K562 (cell line): ENCODE data around the gene EIF2AK3. TPM values are rescaled to one million over a fixed set of nuclear protein-coding genes. Genes with fewer than 3 reads are reported as not detected.

ENCODE experiments used
- ATAC-seq: fragments of 200-7000 bp; cut with Tn5 transposase; 3 replicates; pipeline ENCODE4 v1.9.1; 2020; ENCODE audit warnings: moderate library complexity
- BruUV-seq: library from RNA; stranded (reverse); fragments of 400-500 nt; replicated peaks from 2 replicates; lab custom pipeline; 2021; lab: Mats Ljungman, UMichigan
- CTCF ChIA-PET: fragments of 300-600 bp; formaldehyde crosslinking; extraction: SDS; loops from one replicate; lab custom pipeline; 2021; ENCODE audit warnings: low intra/inter-chr PET ratio; lab: Yijun Ruan, JAX
- POLR2A ChIA-PET: fragments of 300-600, 350-650 bp; sonication (Branson Sonifier 250); formaldehyde crosslinking; extraction: SDS; loops from one replicate; lab custom pipeline; 2021; ENCODE audit warnings: antibody characterized with exemption, inconsistent platforms; lab: Yijun Ruan, JAX
- DNase-seq, 4 experiments: peaks; one replicate each; pipeline versions ENCODE4 v3.0.0 to v3.0.0-alpha.2; 2011 to 2018; ENCODE audit warnings: low spot score in 3 of 4, mixed read lengths in 3 of 4; ENCODE audit errors: extremely low read depth in 1 of 4
- FAIRE-seq: peaks from 2 replicates; lab custom pipeline; 2011; peaks lifted over from hg19 to GRCh38; lab: Jason Lieb, UNC
- H2AFZ ChIP-seq: 2 replicates; pipeline ENCODE4 v1.6.0; 2011; ENCODE audit warnings: low read depth, low read length, control low read depth, inconsistent platforms
- H3K27ac ChIP-seq: fragments of 200-600 bp; 3 replicates; pipeline ENCODE4 v1.8.0; 2011; ENCODE audit warnings: low read depth, mild to moderate bottlenecking, control low read depth, inconsistent platforms, low read length, moderate library complexity, mixed read lengths; ENCODE audit errors: extremely low read depth
- H3K27me3 ChIP-seq, 2 experiments: fragments of 300-600 bp in 1 of 2; 2 replicates in 1 of 2; 3 replicates in 1 of 2; pipeline versions ENCODE4 v1.6.0 to v1.8.0; 2011; ENCODE audit warnings: inconsistent platforms in 2 of 2, low read length in 2 of 2, mild to moderate bottlenecking in 1 of 2, mixed read lengths in 1 of 2, moderate library complexity in 1 of 2; ENCODE audit not compliant: control insufficient read depth in 2 of 2, insufficient read depth in 2 of 2
- H3K36me3 ChIP-seq: fragments of 300-600 bp; 3 replicates; pipeline ENCODE4 v1.8.0; 2011; ENCODE audit warnings: mild to moderate bottlenecking, low read length, inconsistent platforms; ENCODE audit not compliant: control insufficient read depth, insufficient read depth
- H3K4me1 ChIP-seq, 2 experiments: fragments of 200-600 bp in 1 of 2; replicated peaks in 1 of 2; 2 replicates in 1 of 2; 3 replicates in 1 of 2; pipeline versions ENCODE4 v1.5.1 to v1.8.0; 2011; ENCODE audit warnings: inconsistent platforms in 2 of 2, low read length in 2 of 2, mild to moderate bottlenecking in 1 of 2, mixed read lengths in 1 of 2, moderate library complexity in 1 of 2; ENCODE audit not compliant: control insufficient read depth in 2 of 2, insufficient read depth in 2 of 2
- H3K4me2 ChIP-seq: 2 replicates; pipeline ENCODE4 v1.6.1; 2011; ENCODE audit warnings: low read length, control low read depth, inconsistent platforms, mixed read lengths; ENCODE audit not compliant: insufficient read depth
- H3K4me3 ChIP-seq: fragments of 200-600 bp; sonication (generic), shearing (Covaris generic); 2 replicates; pipeline ENCODE4 v1.5.1; 2016; ENCODE audit warnings: control low read depth, inconsistent platforms
- H3K79me2 ChIP-seq: fragments of 200-600 bp; 3 replicates; pipeline ENCODE4 v1.8.0; 2011; ENCODE audit warnings: low read length, inconsistent platforms; ENCODE audit not compliant: control insufficient read depth, insufficient read depth
- H3K9ac ChIP-seq, 2 experiments: 2 replicates each; pipeline versions ENCODE4 v1.6.0 to v1.6.1; 2011; ENCODE audit warnings: low read depth in 2 of 2, low read length in 2 of 2, control low read depth in 1 of 2, inconsistent platforms in 1 of 2, mild to moderate bottlenecking in 1 of 2, mixed read lengths in 1 of 2; ENCODE audit not compliant: insufficient read depth in 1 of 2
- H3K9me1 ChIP-seq: one replicate; pipeline ENCODE4 v1.6.0; 2011; ENCODE audit warnings: inconsistent platforms, mild to moderate bottlenecking, low read length, moderate library complexity; ENCODE audit not compliant: control insufficient read depth, insufficient read depth
- H3K9me3 ChIP-seq: replicated peaks from 2 replicates; pipeline ENCODE4 v1.5.1; 2011; ENCODE audit warnings: low read depth, low read length, inconsistent platforms; ENCODE audit not compliant: control insufficient read depth, insufficient read depth
- H4K20me1 ChIP-seq: replicated peaks from 2 replicates; pipeline ENCODE4 v1.6.1; 2011; ENCODE audit warnings: low read length, inconsistent platforms, mixed read lengths; ENCODE audit not compliant: control insufficient read depth, insufficient read depth
- BMI1 ChIP-seq: fragments of 150-350 bp; IDR thresholded peaks from 2 replicates; pipeline ENCODE4 v1.6.1; 2014; ENCODE audit warnings: low read length
- CHD4 ChIP-seq: fragments of 200-600 bp; sonication (generic); IDR thresholded peaks from 3 replicates; pipeline ENCODE4 v1.6.1; 2012; ENCODE audit warnings: low read depth, mild to moderate bottlenecking, mixed read lengths, low read length, inconsistent platforms; ENCODE audit not compliant: insufficient read depth, insufficient replicate concordance, poor library complexity, severe bottlenecking
- ETV1 ChIP-seq: fragments of 450-650 bp; conservative IDR thresholded peaks from 2 replicates; pipeline ENCODE4 v1.6.1; 2016; ENCODE audit warnings: missing genetic modification characterization, control low read depth, low read depth, missing compliant biosample characterization
- FOXJ2 ChIP-seq: fragments of 200-800 bp; sonication (Bioruptor generic); IDR thresholded peaks from 2 replicates; pipeline ENCODE4 v1.6.1; 2016; ENCODE audit warnings: missing genetic modification characterization, missing compliant biosample characterization
- GATAD2A ChIP-seq: fragments of 450-650 bp; IDR thresholded peaks from 2 replicates; pipeline ENCODE4 v1.6.1; 2017
- HCFC1 ChIP-seq: IDR thresholded peaks from 2 replicates; pipeline ENCODE4 v1.6.1; 2012; ENCODE audit warnings: low read depth, low read length, improper control_type of control experiment
- HOMEZ ChIP-seq: fragments of 250-450 bp; sonication (Bioruptor Pico); IDR thresholded peaks from 2 replicates; pipeline ENCODE4 v1.4.0; 2020; ENCODE audit warnings: mild to moderate bottlenecking, moderate library complexity
- MYNN ChIP-seq, 2 experiments: sonication (generic); formaldehyde crosslinking in 1 of 2; IDR thresholded peaks; 2 replicates each; pipeline versions ENCODE4 v1.5.0 to v1.6.1; 2016 to 2020; ENCODE audit warnings: antibody characterized with exemption in 1 of 2, missing genetic modification reagents in 1 of 2
- NCOA1 ChIP-seq: fragments of 450-650 bp; IDR thresholded peaks from 2 replicates; pipeline ENCODE4 v1.6.1; 2016; ENCODE audit warnings: low read depth
- NFIX ChIP-seq: fragments of 250-450 bp; sonication (Bioruptor Pico); IDR thresholded peaks from 2 replicates; pipeline ENCODE4 v1.4.0; 2020; ENCODE audit warnings: low read depth, mild to moderate bottlenecking, moderate library complexity
- PATZ1 ChIP-seq: fragments of 250-450 bp; sonication (Bioruptor Pico); IDR thresholded peaks from 2 replicates; pipeline ENCODE4 v1.5.0; 2020; ENCODE audit warnings: mild to moderate bottlenecking, borderline replicate concordance
- SMARCB1 ChIP-seq: IDR thresholded peaks from 2 replicates; pipeline ENCODE4 v1.6.1; 2011; ENCODE audit warnings: improper control_type of control experiment, low read depth; ENCODE audit not compliant: insufficient read length
- TBL1XR1 ChIP-seq, 2 experiments: IDR thresholded peaks; 2 replicates each; pipeline ENCODE4 v1.6.1; 2012; ENCODE audit warnings: improper control_type of control experiment in 2 of 2, low read length in 2 of 2, mild to moderate bottlenecking in 1 of 2
- U2AF1 ChIP-seq: fragments of 200-400 bp; formaldehyde crosslinking; optimal IDR thresholded peaks from 2 replicates; pipeline ENCODE3; 2017; ENCODE audit warnings: mild to moderate bottlenecking, low read depth, low read length, moderate library complexity
- WHSC1 ChIP-seq: IDR thresholded peaks from one replicate; pipeline ENCODE4 v1.6.1; 2012; ENCODE audit warnings: low read length, control low read depth, inconsistent platforms
- ZBTB1 ChIP-seq: sonication (generic); formaldehyde crosslinking; IDR thresholded peaks from 2 replicates; pipeline ENCODE4 v1.8.1; 2023; ENCODE audit warnings: missing genetic modification reagents, low read depth, mild to moderate bottlenecking, borderline replicate concordance
- ZNF3 ChIP-seq: fragments of 250-450 bp; sonication (Bioruptor Pico); IDR thresholded peaks from 2 replicates; pipeline ENCODE4 v1.5.0; 2021; ENCODE audit warnings: mild to moderate bottlenecking, moderate library complexity
- ZNF655 ChIP-seq: fragments of 250-450 bp; sonication (Bioruptor Pico); IDR thresholded peaks from 2 replicates; pipeline ENCODE4 v1.5.0; 2021
- WGBS: fragments of 100-300 bp; shearing (Covaris generic); methylation state at CpG from one replicate; pipeline ENCODE4 v1.1.6; 2016; ENCODE audit warnings: low coverage, mixed read lengths; ENCODE audit not compliant: insufficient coverage; ENCODE audit errors: missing lambda C conversion rate; 5-methylcytosine and 5-hydroxymethylcytosine counted together
- in situ Hi-C: fragments of 300-500 bp; cut with MboI; formaldehyde crosslinking; loops from 4 replicates; pipeline ENCODE4 v1.15.0; 2018; ENCODE audit warnings: inconsistent platforms, mixed read lengths
- intact Hi-C: fragments of 100-400 bp; cut with micrococcal nuclease; formaldehyde crosslinking; loops from 2 replicates; pipeline ENCODE4 v1.14.2; 2022
- polyA plus RNA-seq, 8 experiments: library from polyadenylated mRNA; depleted of rRNA in 4 of 8; stranded (reverse) in 5 of 8; unstranded in 3 of 8; fragments of >200 nt; fragmentation: Nextera tagmentation in 2 of 8; fragmentation: Illumina TruSeq in 1 of 8; extraction: Ambion mirVana in 2 of 8; extraction: Trizol in 1 of 8; gene quantifications; 2 replicates each; pipeline versions ENCODE4 v1.2.1 to v1.2.3, GENCODE V29; 2011 to 2014; ENCODE audit warnings: inconsistent platforms in 1 of 8, missing spikeins in 1 of 8
- total RNA-seq, 7 experiments: library from RNA; depleted of rRNA in 6 of 7; stranded (reverse); fragments of >200 nt in 6 of 7; fragmentation: Illumina TruSeq in 2 of 7; extraction: Trizol in 2 of 7; gene quantifications; 2 replicates each; pipeline versions ENCODE4 v1.2.1 to v1.2.3, GENCODE V29; 2011 to 2021; ENCODE audit warnings: low replicate concordance in 1 of 7

The EIF2AK3 gene
- total and polyA plus RNA-seq, 9 of the 15 experiments (the other 6 are each of a cell fraction or from before 2014, with no cell fraction given), result 1.7 to 11.6 (median 7.4) TPM

- no peak for FAIRE-seq
- Histone ChIP-seq H2AFZ (no peak overlapping the region), H3K36me3 (no peaks in the 10 kb centered on the region), H3K9me1 (no peaks in the 10 kb centered on the region), H3K79me2 (no peaks in the 10 kb centered on the region), H3K27ac (no peak overlapping the region), H3K9me3 (no peaks in the 10 kb centered on the region), H3K9ac (no peak overlapping the region), H3K4me3 (no peak overlapping the region)
- POLR2A ChIA-PET, result interaction anchor here (0.7 to 1.2 kb wide), 3 partner anchors 10 to 29 kb away, joined by 3 to 4 read pairs (median 4); partner anchors contain the start of gene EIF2AK3
- no peak for ATAC-seq
- CTCF ChIA-PET, result no interaction called here
- 51% methylated on average over 2 of the region's 2 CpGs for WGBS
- BruUV-seq, result no TSS peak
- in situ Hi-C loops, result no loop called here
- intact Hi-C loops, result no loop called here
- TF ChIP-seq U2AF1 (no peak), HOMEZ (no peak), FOXJ2 (tag) (no peak), TBL1XR1 (IDR thresholded peaks at IDR 0.05; ENCODE audit: low read length in 2 of 2) (no peak), ETV1 (no peak), SMARCB1 (no peak), BMI1 (no peak), NFIX (no peak), ZBTB1 (CRISPR knock-in tag) (no peak), PATZ1 (CRISPR knock-in tag) (no peak), NCOA1 (no peak), GATAD2A (no peak), ZNF3 (no peak), CHD4 (no peak), MYNN (IDR thresholded peaks at IDR 0.05) (no peak), MYNN (CRISPR knock-in tag; IDR thresholded peaks at IDR 0.05) (no peak), HCFC1 (no peak), WHSC1 (no peak), ZNF655 (CRISPR knock-in tag) (no peak)
- TF ChIP-seq, all 486 proteins: peak for 0
- H4K20me1 ChIP-seq, result no peaks in the 10 kb centered on the region
- H3K4me1 ChIP-seq, result peaks cover 3 to 24% of the 10 kb centered on the region in 2 experiments; a peak in 4 of 5 replicates
- no peaks in the 10 kb centered on the region for H3K27me3 ChIP-seq
- no peak for DNase-seq
- H3K4me2 ChIP-seq, result no peak overlapping the region
Observed at GRCh38 chr2:88657131-88657530, 29.9 kb upstream of the EIF2AK3 start.
